Loucy (cell line): Measurements from ENCODE around the gene DNLZ.

ENCODE experiments used
- H2AFZ ChIP-seq: fragments of 200-600 bp; sonication (generic); 2 replicates; pipeline ENCODE4 v1.6.0; 2016; ENCODE audit warnings: antibody characterized with exemption, mild to moderate bottlenecking, low read length, moderate library complexity
- H3F3A ChIP-seq: fragments of 200-600 bp; 2 replicates; pipeline ENCODE4 v1.6.0; 2016; ENCODE audit warnings: antibody characterized with exemption, low read depth, mild to moderate bottlenecking
- H3K27me3 ChIP-seq: fragments of 200-600 bp; sonication (generic); 2 replicates; pipeline ENCODE4 v1.6.1; 2014; ENCODE audit warnings: low read length, mild to moderate bottlenecking; ENCODE audit not compliant: insufficient read depth, poor library complexity, severe bottlenecking
- H3K36me3 ChIP-seq: fragments of 200-600 bp; sonication (generic); 2 replicates; pipeline ENCODE4 v1.6.1; 2016; ENCODE audit warnings: low read length; ENCODE audit not compliant: insufficient read depth
- H3K4me1 ChIP-seq: fragments of 200-600 bp; sonication (generic); 2 replicates; pipeline ENCODE4 v1.5.1; 2014; ENCODE audit warnings: low read length, mild to moderate bottlenecking; ENCODE audit not compliant: insufficient read depth, poor library complexity, severe bottlenecking
- H3K4me2 ChIP-seq: fragments of 200-600 bp; sonication (generic); 2 replicates; pipeline ENCODE4 v1.6.0; 2014; ENCODE audit warnings: antibody characterized with exemption, low read length, low read depth, mild to moderate bottlenecking; ENCODE audit not compliant: poor library complexity, severe bottlenecking
- H3K4me3 ChIP-seq: fragments of 200-600 bp; sonication (generic); 2 replicates; pipeline ENCODE4 v1.5.1; 2014; ENCODE audit warnings: low read length, mild to moderate bottlenecking, mixed read lengths; ENCODE audit not compliant: poor library complexity, severe bottlenecking
- H3K79me2 ChIP-seq: fragments of 200-600 bp; sonication (generic); 2 replicates; pipeline ENCODE4 v1.6.1; 2014; ENCODE audit warnings: low read length; ENCODE audit not compliant: insufficient read depth
- H3K9ac ChIP-seq: fragments of 200-600 bp; sonication (generic); 2 replicates; pipeline ENCODE4 v1.6.0; 2014; ENCODE audit warnings: mild to moderate bottlenecking, low read depth, low read length, moderate library complexity; ENCODE audit not compliant: poor library complexity, severe bottlenecking
- H3K9me2 ChIP-seq: fragments of 200-600 bp; sonication (generic); replicated peaks from 2 replicates; pipeline ENCODE4 v1.6.1; 2016; ENCODE audit warnings: low read depth, low read length, mixed read lengths
- H3K9me3 ChIP-seq: fragments of 200-600 bp; sonication (generic); 2 replicates; pipeline ENCODE4 v1.6.1; 2014; ENCODE audit warnings: mild to moderate bottlenecking, antibody characterized with exemption, low read length, low read depth; ENCODE audit not compliant: insufficient read depth
- H4K20me1 ChIP-seq: fragments of 200-600 bp; sonication (generic); 2 replicates; pipeline ENCODE4 v1.6.0; 2014; ENCODE audit warnings: antibody characterized with exemption, low read length, mild to moderate bottlenecking; ENCODE audit not compliant: insufficient read depth, poor library complexity, severe bottlenecking
- CTCF ChIP-seq: fragments of 200-600 bp; sonication (generic); conservative IDR thresholded peaks from 2 replicates; pipeline ENCODE4 v1.5.1; 2014; ENCODE audit warnings: mild to moderate bottlenecking, antibody characterized with exemption, low read length
- EZH2phosphoT487 ChIP-seq: fragments of 200-600 bp; IDR thresholded peaks from 2 replicates; pipeline ENCODE4 v1.6.1; 2018; ENCODE audit warnings: antibody characterized with exemption, mild to moderate bottlenecking, moderate library complexity, borderline replicate concordance

The DNLZ gene

GRCh38 chr9:136395020-136395340, 31.4 kb upstream of the DNLZ start:
- Histone ChIP-seq H3K9me2 (no peaks in the 10 kb centered on the region), H3K36me3 (peaks cover 39% of the 10 kb centered on the region; the same call in 1 of the 2 replicates), H3K4me1 (peaks cover 12% of the 10 kb centered on the region), H3K9me3 (no peaks in the 10 kb centered on the region), H3K27me3 (no peaks in the 10 kb centered on the region), H4K20me1 (peaks cover 21% of the 10 kb centered on the region), H3K9ac (no peak overlapping the region), H3F3A (no peaks in the 10 kb centered on the region), H2AFZ (no peak overlapping the region), H3K4me2 (no peak overlapping the region), H3K79me2 (peaks cover 27% of the 10 kb centered on the region), H3K4me3 (no peak overlapping the region)
- TF ChIP-seq CTCF, result no peak
- TF ChIP-seq EZH2phosphoT487, result no peak

DNA sequence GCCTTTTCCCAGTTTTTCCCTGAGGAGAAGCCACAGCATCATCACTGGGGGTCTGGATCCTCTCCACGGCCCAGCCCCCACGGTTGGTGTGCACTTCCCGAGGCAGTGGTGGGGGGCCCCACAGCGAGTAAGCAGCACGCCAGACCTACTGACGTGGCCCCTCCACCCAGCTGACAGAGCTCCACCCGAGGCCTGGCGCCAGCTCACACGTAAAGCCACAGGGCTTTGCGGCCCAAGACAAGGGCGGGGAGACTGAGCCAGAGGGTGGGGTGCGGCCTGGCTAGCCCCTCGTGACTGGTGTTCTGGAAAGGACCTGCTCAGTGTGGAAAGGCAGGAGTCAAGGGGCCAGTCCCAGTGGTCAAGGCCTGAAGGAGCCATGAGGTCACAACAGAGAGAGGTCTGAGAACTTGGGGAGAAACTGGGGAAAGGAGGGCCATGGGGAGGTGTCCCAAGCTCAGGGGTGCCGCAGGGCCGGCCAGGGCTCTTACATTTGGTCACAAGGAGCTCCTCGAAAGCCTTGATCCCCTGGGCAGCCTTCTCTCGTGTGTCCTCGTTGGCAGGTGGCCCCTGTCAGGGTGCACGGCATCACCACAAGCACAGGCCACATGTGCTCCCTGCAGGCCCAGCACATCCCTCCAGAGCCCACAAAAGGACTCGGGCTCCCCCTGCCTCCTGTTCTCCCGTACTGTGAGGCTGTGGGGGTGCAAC, 30.9 kb upstream of the DNLZ start:
- Histone ChIP-seq H3K9ac (no peak overlapping the region), H3F3A (no peaks in the 10 kb centered on the region), H3K4me3 (no peak overlapping the region), H4K20me1 (peaks cover 16% of the 10 kb centered on the region), H2AFZ (no peak overlapping the region), H3K9me3 (no peaks in the 10 kb centered on the region), H3K9me2 (no peaks in the 10 kb centered on the region), H3K27me3 (no peaks in the 10 kb centered on the region), H3K4me2 (no peak overlapping the region), H3K79me2 (peaks cover 22% of the 10 kb centered on the region), H3K4me1 (peaks cover 12% of the 10 kb centered on the region), H3K36me3 (peaks cover 39% of the 10 kb centered on the region; the same call in 1 of the 2 replicates)
- TF ChIP-seq CTCF (no peak), EZH2phosphoT487 (no peak)

DNA sequence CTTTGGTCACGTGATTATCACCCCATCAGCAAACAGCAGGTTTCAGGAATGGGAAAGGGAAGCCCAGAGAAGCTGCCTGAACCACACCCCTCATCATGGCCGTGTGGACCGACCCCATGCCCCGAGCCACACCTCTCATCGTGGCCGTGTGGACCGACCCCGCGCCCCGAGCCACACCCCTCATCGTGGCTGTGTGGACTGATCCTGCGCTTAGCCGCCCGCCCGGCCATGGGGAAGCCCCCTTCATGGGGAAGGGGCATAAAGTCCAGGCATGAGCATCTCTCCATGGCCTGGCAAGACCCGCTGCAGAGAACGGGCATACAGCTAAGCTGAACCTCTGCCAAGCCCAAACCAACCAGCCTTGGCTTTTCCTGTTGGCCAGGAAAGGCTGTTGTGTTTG, 30.0 kb upstream of the DNLZ start:
- peaks cover 5% of the 10 kb centered on the region for H3K4me1 ChIP-seq
- no peaks in the 10 kb centered on the region for H3K27me3 ChIP-seq
- H3F3A ChIP-seq, result no peaks in the 10 kb centered on the region
- H3K4me2 ChIP-seq, result no peak overlapping the region
- peaks cover 7% of the 10 kb centered on the region for H4K20me1 ChIP-seq
- peaks cover 13% of the 10 kb centered on the region for H3K79me2 ChIP-seq
- no peak overlapping the region for H2AFZ ChIP-seq
- no peak overlapping the region for H3K9ac ChIP-seq
- H3K4me3 ChIP-seq, result no peak overlapping the region
- no peak for TF ChIP-seq EZH2phosphoT487
- TF ChIP-seq CTCF, result no peak
- H3K9me3 ChIP-seq, result no peaks in the 10 kb centered on the region
- peaks cover 39% of the 10 kb centered on the region; the same call in 1 of the 2 replicates for H3K36me3 ChIP-seq
- H3K9me2 ChIP-seq, result no peaks in the 10 kb centered on the region
